ENCODE results near the gene SPATC1L.

Gene SPATC1L

GRCh38 chr21:46124926-46125845, 59.1 kb downstream of the SPATC1L start:
- H3K4me3 ChIP-seq (ENCODE audit: low read length) = no peak overlapping the region
- DNase-seq (ENCODE audit: low read depth) = no peak
- TF ChIP-seq, protein P1, sequence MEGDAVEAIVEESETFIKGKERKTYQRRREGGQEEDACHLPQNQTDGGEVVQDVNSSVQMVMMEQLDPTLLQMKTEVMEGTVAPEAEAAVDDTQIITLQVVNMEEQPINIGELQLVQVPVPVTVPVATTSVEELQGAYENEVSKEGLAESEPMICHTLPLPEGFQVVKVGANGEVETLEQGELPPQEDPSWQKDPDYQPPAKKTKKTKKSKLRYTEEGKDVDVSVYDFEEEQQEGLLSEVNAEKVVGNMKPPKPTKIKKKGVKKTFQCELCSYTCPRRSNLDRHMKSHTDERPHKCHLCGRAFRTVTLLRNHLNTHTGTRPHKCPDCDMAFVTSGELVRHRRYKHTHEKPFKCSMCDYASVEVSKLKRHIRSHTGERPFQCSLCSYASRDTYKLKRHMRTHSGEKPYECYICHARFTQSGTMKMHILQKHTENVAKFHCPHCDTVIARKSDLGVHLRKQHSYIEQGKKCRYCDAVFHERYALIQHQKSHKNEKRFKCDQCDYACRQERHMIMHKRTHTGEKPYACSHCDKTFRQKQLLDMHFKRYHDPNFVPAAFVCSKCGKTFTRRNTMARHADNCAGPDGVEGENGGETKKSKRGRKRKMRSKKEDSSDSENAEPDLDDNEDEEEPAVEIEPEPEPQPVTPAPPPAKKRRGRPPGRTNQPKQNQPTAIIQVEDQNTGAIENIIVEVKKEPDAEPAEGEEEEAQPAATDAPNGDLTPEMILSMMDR (IDR thresholded peaks at IDR 0.05; ENCODE audit: insufficient read depth, low read depth, low read length, missing control alignments) = no peak

GRCh38 chr21:46124083-46124925, 60.0 kb downstream of the SPATC1L start:
- DNase-seq (ENCODE audit: low read depth) = no peak
- H3K4me3 ChIP-seq (ENCODE audit: low read length) = no peak overlapping the region
- TF ChIP-seq, protein P1 (IDR thresholded peaks at IDR 0.05; ENCODE audit: insufficient read depth, low read depth, low read length, missing control alignments) = no peak

GRCh38 chr21:46122758-46123683, 61.2 kb downstream of the SPATC1L start:
- no peak overlapping the region for H3K4me3 ChIP-seq (ENCODE audit: low read length)
- DNase-seq (ENCODE audit: low read depth) = no peak
- TF ChIP-seq, protein P1 (IDR thresholded peaks at IDR 0.05; ENCODE audit: insufficient read depth, low read depth, low read length, missing control alignments) = no peak

GRCh38 chr21:46122237-46122671, 62.0 kb downstream of the SPATC1L start:
- peak; percentile 9 for DNase-seq (ENCODE audit: low read depth)
- TF ChIP-seq, protein P1 (IDR thresholded peaks at IDR 0.05; ENCODE audit: insufficient read depth, low read depth, low read length, missing control alignments) = no peak

GRCh38 chr21:46121286-46122221, 62.7 kb downstream of the SPATC1L start:
- H3K4me3 ChIP-seq (ENCODE audit: low read length) = no peak overlapping the region
- no peak for DNase-seq (ENCODE audit: low read depth)
- TF ChIP-seq, protein P1 (IDR thresholded peaks at IDR 0.05; ENCODE audit: insufficient read depth, low read depth, low read length, missing control alignments) = no peak

More at GRCh38 chr21:46122237-46122671, 62.0 kb downstream of the SPATC1L start:
- H3K4me3 ChIP-seq (ENCODE audit: low read length) = no peak overlapping the region

All from epithelial cell of esophagus (primary cell).